ENCODE results near the gene LIG4. TPM values are rescaled to one million over a fixed set of nuclear protein-coding genes. Genes with fewer than 3 reads are reported as not detected.

LIG4 gene
- total RNA-seq, 1 experiment from 2014 or later, result 11.1 TPM

- no peak for DNase-seq (ENCODE audit: low spot score)
- Histone ChIP-seq H3K27me3 (replicated peaks; ENCODE audit: insufficient read depth, low read depth, low read length, poor library complexity) (no peaks in the 10 kb centered on the region), H3K36me3 (ENCODE audit: insufficient read depth, low read length, poor library complexity, severe bottlenecking) (no peaks in the 10 kb centered on the region), H3K4me3 (ENCODE audit: low read depth, low read length, poor library complexity, severe bottlenecking) (no peak overlapping the region), H3K4me1 (ENCODE audit: insufficient read depth, low read length, poor library complexity, severe bottlenecking) (no peaks in the 10 kb centered on the region), H3K9me3 (ENCODE audit: low read depth, low read length, poor library complexity, severe bottlenecking) (peaks cover 17% of the 10 kb centered on the region), H3K27ac (ENCODE audit: low read depth, low read length, poor library complexity, severe bottlenecking) (no peak overlapping the region)
- ChIA-PET CTCF (no interaction called here), POLR2A (ENCODE audit: low non-redundant PET) (no interaction called here)
- BruUV-seq (replicated peaks), result no TSS peak
- TF ChIP-seq CTCF (conservative IDR thresholded peaks at IDR 0.05; ENCODE audit: low read depth, low read length) (no peak), EZH2 (IDR thresholded peaks at IDR 0.05; ENCODE audit: borderline replicate concordance, low read depth, low read length, poor library complexity, severe bottlenecking) (no peak)
- intact Hi-C loops (cut with micrococcal nuclease; ENCODE audit: unreplicated experiment), result no loop called here
These were observed 33.8 kb upstream of the LIG4 start for GRCh38 chr13:108249150-108249549.

- Histone ChIP-seq H3K4me3 (ENCODE audit: low read depth, low read length, poor library complexity, severe bottlenecking) (no peak overlapping the region), H3K4me1 (ENCODE audit: insufficient read depth, low read length, poor library complexity, severe bottlenecking) (peaks cover 3% of the 10 kb centered on the region), H3K27ac (ENCODE audit: low read depth, low read length, poor library complexity, severe bottlenecking) (no peak overlapping the region), H3K27me3 (replicated peaks; ENCODE audit: insufficient read depth, low read depth, low read length, poor library complexity) (no peaks in the 10 kb centered on the region), H3K36me3 (ENCODE audit: insufficient read depth, low read length, poor library complexity, severe bottlenecking) (no peaks in the 10 kb centered on the region), H3K9me3 (ENCODE audit: low read depth, low read length, poor library complexity, severe bottlenecking) (no peaks in the 10 kb centered on the region)
- TF ChIP-seq CTCF (conservative IDR thresholded peaks at IDR 0.05; ENCODE audit: low read depth, low read length) (no peak), EZH2 (IDR thresholded peaks at IDR 0.05; ENCODE audit: borderline replicate concordance, low read depth, low read length, poor library complexity, severe bottlenecking) (no peak)
- CTCF ChIA-PET, result no interaction called here
- intact Hi-C loops (cut with micrococcal nuclease; ENCODE audit: unreplicated experiment), result no loop called here
- no TSS peak for BruUV-seq (replicated peaks)
- DNase-seq (ENCODE audit: low spot score), result no peak
- POLR2A ChIA-PET (ENCODE audit: low non-redundant PET), result no interaction called here
These were observed 15.0 kb upstream of the LIG4 start for GRCh38 chr13:108230377-108230776.

GRCh38 chr13:108227651-108228272, 12.4 kb upstream of the LIG4 start:
- Histone ChIP-seq H3K36me3 (ENCODE audit: insufficient read depth, low read length, poor library complexity, severe bottlenecking) (no peaks in the 10 kb centered on the region), H3K4me3 (ENCODE audit: low read depth, low read length, poor library complexity, severe bottlenecking) (no peak overlapping the region), H3K9me3 (ENCODE audit: low read depth, low read length, poor library complexity, severe bottlenecking) (no peaks in the 10 kb centered on the region), H3K27me3 (replicated peaks; ENCODE audit: insufficient read depth, low read depth, low read length, poor library complexity) (no peaks in the 10 kb centered on the region), H3K27ac (ENCODE audit: low read depth, low read length, poor library complexity, severe bottlenecking) (no peak overlapping the region), H3K4me1 (ENCODE audit: insufficient read depth, low read length, poor library complexity, severe bottlenecking) (peaks cover 12% of the 10 kb centered on the region)
- no TSS peak for BruUV-seq (replicated peaks)
- intact Hi-C loops (cut with micrococcal nuclease; ENCODE audit: unreplicated experiment), result loop anchor here (2.0 to 5.0 kb wide), 4 partner anchors 40 to 669 kb away; partner anchors contain the start of gene TNFSF13B
- TF ChIP-seq CTCF (conservative IDR thresholded peaks at IDR 0.05; ENCODE audit: low read depth, low read length) (peak; percentile 81), EZH2 (IDR thresholded peaks at IDR 0.05; ENCODE audit: borderline replicate concordance, low read depth, low read length, poor library complexity, severe bottlenecking) (no peak)
- CTCF ChIA-PET, result no interaction called here
- peak; percentile 65 for DNase-seq (ENCODE audit: low spot score)
- POLR2A ChIA-PET (ENCODE audit: low non-redundant PET), result no interaction called here

All from A673 (cell line).